ENCODE measurements around the gene MGMT.
A peak's percentile ranks its signal among the peaks of the same experiment; 100 is the strongest.

Gene MGMT

DNA sequence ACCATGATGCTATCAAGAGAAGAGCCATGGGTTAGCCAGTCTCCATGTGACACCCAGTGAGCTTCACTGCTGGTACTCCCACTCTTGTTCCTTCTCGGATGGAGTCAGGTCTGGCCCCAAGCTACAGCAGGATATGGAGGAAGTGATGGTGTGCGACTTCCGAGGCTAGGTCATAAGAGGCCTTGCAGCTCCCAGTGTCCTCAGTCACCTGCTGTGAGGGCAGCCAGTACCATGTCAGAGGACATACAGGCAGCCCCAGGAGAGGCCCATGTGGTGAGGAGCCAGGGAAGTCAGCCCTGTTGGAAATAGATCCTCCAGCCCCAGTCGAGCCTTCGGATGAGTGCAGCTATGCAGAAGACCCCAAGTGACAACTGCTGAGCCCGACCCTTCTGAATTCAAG, 260.0 kb downstream of the MGMT start:
- Mint-ChIP-seq H3K4me1 (no peaks in the 10 kb centered on the region), H3K27me3 (no peaks in the 10 kb centered on the region), H3K4me3 (no peak overlapping the region), H3K36me3 (peaks cover 60% of the 10 kb centered on the region), H3K9me3 (peaks cover 12% of the 10 kb centered on the region), H3K27ac (no peak overlapping the region)
- no peak for ATAC-seq

DNA sequence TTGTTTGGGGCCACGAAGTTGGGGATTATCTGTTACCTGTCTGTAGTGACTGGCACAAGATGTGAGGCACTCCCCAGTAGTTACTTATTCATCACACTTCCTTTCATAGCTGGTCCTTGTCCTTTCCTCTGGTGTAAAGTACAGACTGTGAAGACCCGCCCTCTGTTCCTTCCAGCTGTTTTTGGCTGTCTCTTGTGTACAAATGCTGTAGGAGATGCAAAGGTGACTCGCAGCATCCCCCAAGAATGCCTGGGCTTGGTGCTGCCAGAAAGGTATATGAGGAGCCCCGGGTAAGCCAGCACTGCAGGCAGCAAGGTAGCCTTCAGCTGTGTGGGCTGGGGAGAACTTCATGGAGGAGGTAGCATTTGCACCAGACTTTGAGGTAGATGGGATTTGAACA, 260.5 kb downstream of the MGMT start:
- no peak overlapping the region for H3K27ac Mint-ChIP-seq
- peaks cover 56% of the 10 kb centered on the region for H3K36me3 Mint-ChIP-seq
- H3K4me1 Mint-ChIP-seq, result no peaks in the 10 kb centered on the region
- peaks cover 12% of the 10 kb centered on the region for H3K9me3 Mint-ChIP-seq
- no peaks in the 10 kb centered on the region for H3K27me3 Mint-ChIP-seq
- H3K4me3 Mint-ChIP-seq, result no peak overlapping the region
- ATAC-seq, result no peak

DNA sequence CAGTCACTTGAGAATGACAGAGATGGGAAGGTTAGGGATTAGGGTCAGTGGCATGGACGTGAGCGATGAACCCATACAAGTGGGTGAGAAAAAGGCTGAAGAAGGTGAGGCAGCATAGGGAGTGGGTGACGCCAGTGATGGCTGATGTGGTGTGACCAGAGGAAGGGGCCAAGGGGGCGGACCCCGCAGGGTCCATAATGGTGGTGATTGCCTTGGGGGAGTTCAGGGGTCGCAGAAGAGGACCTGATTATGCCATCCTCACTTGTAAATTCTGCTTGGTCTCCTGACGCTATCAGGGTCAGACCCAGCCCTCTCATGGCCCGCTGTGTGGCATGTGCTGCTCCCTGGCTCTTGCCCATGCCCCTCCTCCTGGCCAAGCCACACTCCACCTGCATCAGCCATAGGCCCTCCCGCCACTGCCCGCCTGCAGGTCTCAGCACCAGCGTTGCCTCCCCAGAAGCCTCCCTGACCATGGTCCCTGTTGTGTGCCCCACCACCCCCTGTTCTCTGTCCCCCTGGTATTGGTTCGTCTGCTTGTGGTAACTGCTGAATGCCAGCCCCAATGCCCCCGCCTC, 261.3 kb downstream of the MGMT start:
- Mint-ChIP-seq H3K4me1 (no peaks in the 10 kb centered on the region), H3K4me3 (no peak overlapping the region)

GRCh38 chr10:129728905-129729795, 262.1 kb downstream of the MGMT start:
- Mint-ChIP-seq H3K4me3 (no peak overlapping the region), H3K36me3 (peaks cover 43% of the 10 kb centered on the region), H3K9me3 (peaks cover 12% of the 10 kb centered on the region), H3K4me1 (no peaks in the 10 kb centered on the region), H3K27me3 (no peaks in the 10 kb centered on the region), H3K27ac (no peak overlapping the region)
- ATAC-seq, result peak; percentile 16

More for the DNA sequence above, 261.3 kb downstream of the MGMT start:
- Mint-ChIP-seq H3K27ac (no peak overlapping the region), H3K9me3 (peaks cover 12% of the 10 kb centered on the region), H3K27me3 (no peaks in the 10 kb centered on the region), H3K36me3 (peaks cover 50% of the 10 kb centered on the region)
- ATAC-seq, result no peak

- ATAC-seq, result no peak
- H3K9me3 Mint-ChIP-seq, result peaks cover 12% of the 10 kb centered on the region
- no peaks in the 10 kb centered on the region for H3K4me1 Mint-ChIP-seq
- H3K27ac Mint-ChIP-seq, result no peak overlapping the region
- H3K4me3 Mint-ChIP-seq, result no peak overlapping the region
- H3K36me3 Mint-ChIP-seq, result peaks cover 34% of the 10 kb centered on the region
- H3K27me3 Mint-ChIP-seq, result no peaks in the 10 kb centered on the region
Measured at GRCh38 chr10:129730272-129730992, 263.4 kb downstream of the MGMT start.

DNA sequence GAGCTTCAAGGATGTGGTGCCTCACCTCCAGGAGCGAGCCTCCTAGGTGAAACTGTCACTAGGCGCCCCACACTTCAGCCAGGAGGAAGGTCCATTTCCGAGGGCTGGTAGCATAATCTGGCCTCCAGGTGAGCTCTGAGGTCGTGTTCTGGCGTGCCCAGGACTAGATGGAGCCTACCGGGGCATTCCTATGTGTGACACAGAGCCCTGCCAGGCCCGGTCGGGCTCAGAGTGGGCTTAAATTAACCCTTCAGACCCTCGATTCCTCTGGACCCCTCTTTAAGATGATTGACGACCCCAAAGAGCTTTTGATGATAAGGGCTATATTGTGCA, 263.9 kb downstream of the MGMT start:
- H3K36me3 Mint-ChIP-seq, result peaks cover 30% of the 10 kb centered on the region
- no peak for ATAC-seq

GRCh38 chr10:129740532-129741279, 273.7 kb downstream of the MGMT start:
- H3K9me3 Mint-ChIP-seq, result peaks cover 10% of the 10 kb centered on the region
- no peak for ATAC-seq
- H3K36me3 Mint-ChIP-seq, result peaks cover 60% of the 10 kb centered on the region
- H3K27me3 Mint-ChIP-seq, result no peaks in the 10 kb centered on the region
- no peak overlapping the region for H3K4me3 Mint-ChIP-seq
- H3K4me1 Mint-ChIP-seq, result peaks cover 13% of the 10 kb centered on the region
- no peak overlapping the region for H3K27ac Mint-ChIP-seq

More for the DNA sequence above, 263.9 kb downstream of the MGMT start:
- no peaks in the 10 kb centered on the region for H3K4me1 Mint-ChIP-seq
- no peak overlapping the region for H3K4me3 Mint-ChIP-seq
- peaks cover 12% of the 10 kb centered on the region for H3K9me3 Mint-ChIP-seq
- no peak overlapping the region for H3K27ac Mint-ChIP-seq
- no peaks in the 10 kb centered on the region for H3K27me3 Mint-ChIP-seq

GRCh38 chr10:129741280-129741977, 274.4 kb downstream of the MGMT start:
- ATAC-seq, result no peak
- Mint-ChIP-seq H3K27ac (no peak overlapping the region), H3K36me3 (peaks cover 67% of the 10 kb centered on the region)

DNA sequence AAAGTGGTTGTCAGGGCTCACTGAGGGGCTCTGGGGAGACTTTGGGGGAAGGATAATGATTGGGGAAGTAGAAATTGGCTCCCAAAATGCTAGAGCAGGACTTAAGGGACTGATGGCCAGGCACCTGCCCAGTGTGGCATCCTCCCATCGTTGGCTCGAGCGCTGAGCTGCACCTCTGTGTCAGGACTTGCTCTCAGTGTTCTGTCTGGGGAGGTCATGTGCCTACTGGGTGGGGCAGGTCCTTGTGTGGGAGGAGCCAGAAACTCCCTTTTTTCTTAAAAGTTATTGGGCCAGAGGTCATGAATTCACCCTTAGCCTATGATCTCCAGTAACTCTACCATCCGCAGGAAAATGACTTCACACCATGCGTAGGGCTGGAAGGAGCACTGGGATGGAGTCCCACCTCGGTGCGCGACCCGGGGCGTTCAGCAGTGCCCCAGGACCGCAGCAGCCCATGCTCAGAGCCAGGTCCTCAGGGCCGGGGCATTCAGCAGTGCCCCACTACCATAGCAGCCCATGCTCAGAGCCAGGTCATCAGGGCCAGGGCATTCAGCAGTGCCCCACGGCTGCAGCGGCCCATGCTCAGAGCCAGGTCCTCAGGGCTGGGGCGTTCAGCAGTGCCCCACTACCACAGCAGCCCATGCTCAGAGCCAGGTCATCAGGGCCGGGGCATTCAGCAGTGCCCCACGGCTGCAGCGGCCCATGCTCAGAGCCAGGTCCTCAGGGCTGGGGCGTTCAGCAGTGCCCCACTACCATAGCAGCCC, 275.1 kb downstream of the MGMT start:
- Mint-ChIP-seq H3K4me3 (no peak overlapping the region), H3K27me3 (no peaks in the 10 kb centered on the region), H3K4me1 (peaks cover 13% of the 10 kb centered on the region), H3K9me3 (peaks cover 13% of the 10 kb centered on the region), H3K36me3 (peaks cover 73% of the 10 kb centered on the region), H3K27ac (no peak overlapping the region)
- no peak for ATAC-seq

More at GRCh38 chr10:129741280-129741977, 274.4 kb downstream of the MGMT start:
- Mint-ChIP-seq H3K4me3 (no peak overlapping the region), H3K9me3 (peaks cover 11% of the 10 kb centered on the region), H3K4me1 (peaks cover 13% of the 10 kb centered on the region), H3K27me3 (no peaks in the 10 kb centered on the region)

DNA sequence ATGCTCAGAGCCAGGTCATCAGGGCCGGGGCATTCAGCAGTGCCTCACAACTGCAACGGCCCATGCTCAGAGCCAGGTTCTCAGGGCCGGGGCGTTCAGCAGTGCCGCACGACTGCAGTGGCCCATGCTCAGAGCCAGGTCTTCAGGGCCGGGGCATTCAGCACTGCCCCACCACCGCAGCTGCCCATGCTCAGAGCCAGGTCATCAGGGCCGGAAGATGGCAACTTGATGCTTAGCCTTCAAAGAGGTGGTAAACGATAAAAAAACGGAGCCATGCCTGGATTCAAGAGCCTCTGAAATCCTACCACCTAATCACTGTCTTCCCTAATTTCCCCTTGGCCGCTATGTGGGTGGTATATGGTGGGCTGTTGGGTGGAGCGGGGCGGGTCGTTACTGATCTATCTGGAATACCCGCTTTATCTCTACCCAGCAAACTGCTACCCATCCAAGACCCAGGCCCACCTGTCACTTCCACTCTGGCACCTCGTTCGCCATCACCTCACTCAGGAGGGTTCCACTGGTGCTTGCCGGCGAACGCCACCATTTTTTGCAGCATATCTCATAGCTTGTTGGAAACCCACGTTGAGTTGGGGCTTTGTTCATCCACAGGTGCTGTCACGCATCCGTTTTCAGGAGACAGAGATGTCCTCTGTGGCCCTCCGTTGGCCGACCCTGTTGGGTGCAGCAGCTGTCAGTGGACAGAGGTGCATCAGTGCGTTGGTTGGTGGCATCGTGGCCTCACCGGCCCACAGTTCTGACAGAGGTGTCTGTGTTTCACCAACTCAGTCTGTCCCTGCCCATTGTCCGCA, 275.9 kb downstream of the MGMT start:
- Mint-ChIP-seq H3K9me3 (peaks cover 17% of the 10 kb centered on the region), H3K27ac (no peak overlapping the region), H3K36me3 (peaks cover 81% of the 10 kb centered on the region), H3K4me3 (no peak overlapping the region), H3K27me3 (no peaks in the 10 kb centered on the region), H3K4me1 (peaks cover 13% of the 10 kb centered on the region)
- ATAC-seq, result no peak

GRCh38 chr10:129743738-129744133, 276.7 kb downstream of the MGMT start:
- ATAC-seq, result no peak
- peaks cover 9% of the 10 kb centered on the region for H3K4me1 Mint-ChIP-seq
- no peak overlapping the region for H3K4me3 Mint-ChIP-seq
- H3K27me3 Mint-ChIP-seq, result no peaks in the 10 kb centered on the region
- no peak overlapping the region for H3K27ac Mint-ChIP-seq
- peaks cover 25% of the 10 kb centered on the region for H3K9me3 Mint-ChIP-seq
- H3K36me3 Mint-ChIP-seq, result peaks cover 82% of the 10 kb centered on the region

GRCh38 chr10:129744134-129745111, 277.4 kb downstream of the MGMT start:
- ATAC-seq, result no peak
- Mint-ChIP-seq H3K27me3 (no peaks in the 10 kb centered on the region), H3K36me3 (peaks cover 82% of the 10 kb centered on the region), H3K27ac (no peak overlapping the region), H3K4me1 (peaks cover 2% of the 10 kb centered on the region), H3K9me3 (peaks cover 31% of the 10 kb centered on the region), H3K4me3 (no peak overlapping the region)

Data from stimulated activated memory B cell treated with anti-CD40 and anti-IgM and Interleukin-4, amounts not matched to agents 10 μg/mL and 1 μg/mL and 100 μg/mL, for 72 hours (primary cell).